HG03439 (cell line): ENCODE results near the gene CCDC12.

Experiments
- ATAC-seq: cut with Tn5 transposase; IDR thresholded peaks from one replicate; pipeline ENCODE4 v1.9.1; 2021; ENCODE audit warnings: mild to moderate bottlenecking, moderate library complexity; ENCODE audit not compliant: unreplicated experiment

Gene CCDC12

GRCh38 chr3:46908294-46908985 lies 68.1 kb downstream of the CCDC12 start:
- no peak for ATAC-seq

- ATAC-seq = no peak
Observed at GRCh38 chr3:46907960-46908293, 68.6 kb downstream of the CCDC12 start.

DNA sequence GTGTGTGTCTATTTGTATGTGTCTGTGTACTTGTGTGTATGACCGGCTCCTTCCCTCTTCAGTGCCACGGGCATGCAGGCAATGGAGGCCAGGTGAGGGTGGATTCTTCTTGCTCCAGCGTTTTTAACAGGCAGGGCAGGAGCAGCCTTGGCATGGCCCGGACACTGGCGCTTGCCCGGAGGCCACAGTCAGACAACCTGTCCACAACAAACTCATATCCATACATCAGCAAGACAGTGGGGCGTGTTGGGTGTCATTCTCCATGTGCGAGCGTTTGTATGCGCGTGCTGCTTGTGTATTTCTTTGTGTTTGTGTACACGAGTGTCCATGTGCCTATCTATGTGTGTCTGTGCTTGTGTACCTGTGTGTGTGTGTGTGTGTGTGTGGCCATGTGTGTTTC lies 69.3 kb downstream of the CCDC12 start:
- ATAC-seq = no peak

DNA sequence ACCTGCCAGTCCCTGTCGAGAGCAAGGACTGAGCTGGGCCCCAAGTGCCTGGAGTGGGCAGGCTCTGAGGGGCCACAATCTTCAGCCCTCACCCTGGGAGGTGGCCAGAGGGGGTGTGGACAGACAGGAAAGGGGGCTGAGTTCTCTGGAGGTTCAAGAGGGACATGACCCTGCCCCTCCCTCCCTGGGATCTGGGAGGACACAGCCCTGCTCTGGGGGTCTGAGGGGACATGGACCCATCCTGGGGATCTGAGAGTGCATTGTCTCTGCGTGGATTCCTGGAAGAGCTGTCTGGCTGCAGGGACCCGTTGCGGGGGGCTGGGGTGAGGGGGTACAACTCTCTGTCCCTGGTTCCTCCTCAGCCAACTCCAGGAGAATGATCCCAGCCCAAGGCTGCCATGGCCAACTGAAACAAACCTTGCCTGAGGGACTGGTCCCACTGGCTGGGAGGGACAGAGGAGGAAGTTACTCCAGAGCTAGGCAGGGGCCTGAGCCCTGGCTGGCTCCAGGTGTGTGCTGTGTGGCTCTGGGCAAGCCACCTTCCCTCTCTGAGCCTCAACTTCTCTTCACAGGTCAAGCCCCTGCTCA lies 70.0 kb downstream of the CCDC12 start:
- ATAC-seq = no peak

GRCh38 chr3:46905661-46906451 lies 70.7 kb downstream of the CCDC12 start:
- ATAC-seq = no peak

DNA sequence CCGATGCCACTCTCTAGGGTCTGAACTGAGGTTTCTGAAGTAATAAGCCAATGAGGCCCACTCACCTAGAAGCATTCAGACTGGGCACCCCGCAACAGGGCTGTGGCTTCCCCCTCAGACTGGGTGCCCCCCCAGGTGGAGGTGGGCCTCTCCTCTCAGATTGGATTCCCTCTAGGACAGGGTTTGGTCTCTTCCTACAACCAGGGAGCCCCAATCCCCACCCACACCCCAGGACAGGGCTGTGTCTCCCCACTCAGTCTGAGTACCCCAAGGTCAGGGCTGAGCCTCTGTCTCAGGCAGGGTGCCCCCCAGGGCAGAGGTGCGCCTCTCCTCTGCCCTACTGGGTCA lies 71.4 kb downstream of the CCDC12 start:
- no peak for ATAC-seq

- ATAC-seq = no peak
Observed at GRCh38 chr3:46904303-46905212, 72.0 kb downstream of the CCDC12 start.

- no peak for ATAC-seq
Observed at GRCh38 chr3:46903341-46904302, 72.9 kb downstream of the CCDC12 start.

DNA sequence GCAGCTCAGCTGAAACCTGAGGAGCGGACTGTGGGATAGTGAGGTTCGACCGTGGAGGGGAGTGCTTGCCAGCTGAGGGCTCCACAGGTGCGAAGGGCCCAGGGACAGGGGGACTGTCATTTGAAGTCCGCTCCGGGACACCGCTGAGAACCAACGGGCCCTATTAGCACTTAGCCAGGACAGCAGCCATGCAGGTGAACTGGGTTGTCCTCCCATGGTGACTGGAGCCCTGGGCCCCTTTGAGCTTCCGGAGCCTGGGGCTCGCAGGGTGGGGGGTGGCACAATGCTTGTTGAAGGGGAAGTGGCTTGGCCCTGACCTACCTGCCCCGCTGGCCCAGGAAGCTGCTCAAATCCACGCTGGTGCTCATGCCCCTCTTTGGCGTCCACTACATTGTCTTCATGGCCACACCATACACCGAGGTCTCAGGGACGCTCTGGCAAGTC lies 74.3 kb downstream of the CCDC12 start:
- no peak for ATAC-seq

GRCh38 chr3:46901591-46902187 lies 74.9 kb downstream of the CCDC12 start:
- ATAC-seq = no peak

- ATAC-seq = no peak
Observed at GRCh38 chr3:46901061-46901460, 75.5 kb downstream of the CCDC12 start.

DNA sequence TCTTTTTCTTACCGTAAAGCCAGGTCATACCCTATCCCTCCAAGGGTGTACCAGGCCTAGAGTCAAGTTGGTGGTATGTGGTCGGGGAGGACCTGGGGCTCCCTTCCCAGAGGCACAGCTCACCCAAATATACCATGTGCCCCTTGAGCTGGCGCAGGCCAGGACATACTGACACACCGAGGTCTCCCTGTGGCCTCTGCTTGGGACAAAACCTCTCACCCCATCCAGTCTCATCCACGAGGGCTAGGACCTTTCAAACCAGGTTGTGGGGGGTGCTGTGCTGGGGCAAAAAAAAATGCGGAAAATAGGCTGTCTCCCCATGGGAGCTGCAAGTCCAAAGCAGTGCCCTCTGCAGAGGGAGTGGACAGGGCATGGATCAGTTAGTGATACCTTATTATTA lies 76.2 kb downstream of the CCDC12 start:
- ATAC-seq = no peak

- no peak for ATAC-seq
Observed at GRCh38 chr3:46900007-46900292, 76.6 kb downstream of the CCDC12 start.

GRCh38 chr3:46899151-46900006 lies 77.2 kb downstream of the CCDC12 start:
- no peak for ATAC-seq

DNA sequence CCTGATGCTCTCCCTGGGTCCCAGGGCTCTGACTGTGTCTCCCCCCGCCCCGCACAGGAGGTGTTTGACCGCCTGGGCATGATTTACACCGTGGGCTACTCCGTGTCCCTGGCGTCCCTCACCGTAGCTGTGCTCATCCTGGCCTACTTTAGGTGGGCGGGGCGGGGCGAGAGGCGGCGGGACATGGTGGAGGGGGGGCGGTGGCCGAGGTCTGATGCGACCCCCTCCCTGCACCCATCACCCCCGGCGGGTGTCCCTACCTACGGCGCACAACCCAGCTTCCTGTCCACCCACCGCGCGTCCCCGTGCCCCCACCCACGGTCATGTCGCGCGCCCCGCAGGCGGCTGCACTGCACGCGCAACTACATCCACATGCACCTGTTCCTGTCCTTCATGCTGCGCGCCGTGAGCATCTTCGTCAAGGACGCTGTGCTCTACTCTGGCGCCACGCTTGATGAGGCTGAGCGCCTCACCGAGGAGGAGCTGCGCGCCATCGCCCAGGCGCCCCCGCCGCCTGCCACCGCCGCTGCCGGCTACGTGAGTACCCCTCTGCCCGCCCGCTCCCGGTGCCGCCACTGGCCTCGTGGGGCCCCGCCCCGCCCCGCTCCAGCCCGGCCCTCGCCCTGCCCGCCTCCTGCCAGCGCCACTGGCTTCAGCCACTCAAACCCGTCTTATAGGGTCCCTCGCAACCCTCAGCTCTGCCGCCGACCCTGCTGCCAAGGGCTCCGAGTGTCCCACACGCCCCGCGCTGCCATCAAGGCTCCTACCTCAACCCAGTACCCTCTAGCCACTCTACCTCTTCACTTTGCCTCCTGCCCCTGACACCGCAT lies 78.0 kb downstream of the CCDC12 start:
- no peak for ATAC-seq

DNA sequence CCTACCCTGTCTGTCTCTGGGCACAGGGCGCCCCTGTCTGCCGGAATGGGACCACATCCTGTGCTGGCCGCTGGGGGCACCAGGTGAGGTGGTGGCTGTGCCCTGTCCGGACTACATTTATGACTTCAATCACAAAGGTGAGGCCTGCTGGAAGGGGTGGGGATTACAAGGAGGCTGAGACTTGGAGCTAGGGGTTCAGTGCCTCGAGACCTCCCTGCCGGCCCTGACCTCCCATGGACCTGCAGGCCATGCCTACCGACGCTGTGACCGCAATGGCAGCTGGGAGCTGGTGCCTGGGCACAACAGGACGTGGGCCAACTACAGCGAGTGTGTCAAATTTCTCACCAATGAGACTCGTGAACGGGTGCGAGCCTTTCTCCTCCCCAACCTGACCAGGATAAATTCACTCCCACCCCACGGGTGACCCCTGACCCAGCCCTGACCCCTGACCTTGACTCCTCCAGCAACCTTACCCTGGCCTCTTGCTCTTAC lies 78.7 kb downstream of the CCDC12 start:
- ATAC-seq = no peak

- no peak for ATAC-seq
Observed at GRCh38 chr3:46897031-46897430, 79.5 kb downstream of the CCDC12 start.

GRCh38 chr3:46896386-46896785 lies 80.2 kb downstream of the CCDC12 start:
- ATAC-seq = no peak
